GM23338 (cell line): ENCODE results near the gene PLXNC1. TPM values are rescaled to one million over a fixed set of nuclear protein-coding genes. Genes with fewer than 3 reads are reported as not detected.

Experiments used
- ATAC-seq: fragments of 200-7000 bp; cut with Tn5 transposase; 3 replicates; pipeline ENCODE4 v1.9.1; 2020
- DNase-seq: peaks from one replicate; pipeline ENCODE4 v3.0.0-alpha.2; 2015; ENCODE audit warnings: low spot score
- H2AFZ ChIP-seq: fragments of 200-600 bp; sonication (generic); 2 replicates; pipeline ENCODE4 v1.8.0; 2016; ENCODE audit warnings: antibody characterized with exemption, mild to moderate bottlenecking, moderate library complexity
- H3F3A ChIP-seq: fragments of 200-600 bp; sonication (generic); replicated peaks from 2 replicates; pipeline ENCODE4 v1.8.0; 2017; ENCODE audit warnings: antibody characterized with exemption, mixed run types, low read depth
- H3K27ac ChIP-seq: fragments of 200-600 bp; sonication (generic); 2 replicates; pipeline ENCODE4 v1.6.1; 2016; ENCODE audit warnings: low read depth
- H3K27me3 ChIP-seq: fragments of 200-600 bp; sonication (generic); 2 replicates; pipeline ENCODE4 v1.8.0; 2016; ENCODE audit warnings: mild to moderate bottlenecking, mixed run types, moderate library complexity; ENCODE audit not compliant: insufficient read depth
- H3K36me3 ChIP-seq: fragments of 200-600 bp; sonication (generic); 2 replicates; pipeline ENCODE4 v1.8.0; 2016; ENCODE audit warnings: mild to moderate bottlenecking; ENCODE audit not compliant: insufficient read depth
- H3K4me1 ChIP-seq: fragments of 200-600 bp; sonication (generic); 2 replicates; pipeline ENCODE4 v1.8.0; 2016; ENCODE audit warnings: mild to moderate bottlenecking, moderate library complexity; ENCODE audit not compliant: insufficient read depth
- H3K4me2 ChIP-seq: fragments of 200-600 bp; sonication (generic); 2 replicates; pipeline ENCODE4 v1.7.1; 2017; ENCODE audit warnings: mixed run types
- H3K4me3 ChIP-seq: fragments of 200-600 bp; sonication (generic); 2 replicates; pipeline ENCODE4 v1.6.1; 2016; ENCODE audit warnings: mixed run types
- H3K79me2 ChIP-seq: fragments of 200-600 bp; sonication (generic); replicated peaks from 2 replicates; pipeline ENCODE4 v1.8.0; 2017; ENCODE audit warnings: mild to moderate bottlenecking; ENCODE audit not compliant: insufficient read depth
- H3K9me2 ChIP-seq: fragments of 200-600 bp; sonication (generic); 2 replicates; pipeline ENCODE4 v1.8.0; 2017; ENCODE audit not compliant: insufficient read depth
- H4K20me1 ChIP-seq: fragments of 200-600 bp; sonication (generic); replicated peaks from 2 replicates; pipeline ENCODE4 v1.8.0; 2017; ENCODE audit warnings: mild to moderate bottlenecking; ENCODE audit not compliant: insufficient read depth
- H3K27ac Mint-ChIP-seq: 2 replicates; pipeline ENCODE4 v1.8.0; 2020; ENCODE audit warnings: inconsistent platforms, mild to moderate bottlenecking, moderate library complexity, mixed read lengths
- H3K27me3 Mint-ChIP-seq: 3 replicates; pipeline ENCODE4 v1.8.0; 2022; ENCODE audit warnings: low read depth, mild to moderate bottlenecking, moderate library complexity, mixed read lengths, inconsistent platforms; ENCODE audit not compliant: insufficient read depth, poor library complexity
- H3K36me3 Mint-ChIP-seq: 3 replicates; pipeline ENCODE4 v1.8.0; 2021; ENCODE audit warnings: low read depth, mild to moderate bottlenecking, inconsistent platforms, moderate library complexity, mixed read lengths
- H3K4me1 Mint-ChIP-seq: 3 replicates; pipeline ENCODE4 v1.8.0; 2020; ENCODE audit warnings: mild to moderate bottlenecking, inconsistent platforms, mixed read lengths
- H3K4me3 Mint-ChIP-seq: 3 replicates; pipeline ENCODE4 v1.8.0; 2021; ENCODE audit warnings: moderate library complexity, mild to moderate bottlenecking, inconsistent platforms, mixed read lengths
- H3K9me3 Mint-ChIP-seq: 3 replicates; pipeline ENCODE4 v1.8.0; 2020; ENCODE audit warnings: moderate library complexity, mild to moderate bottlenecking, inconsistent platforms, mixed read lengths
- CREB1 ChIP-seq: fragments of 250-450 bp; sonication (Bioruptor Pico); IDR thresholded peaks from 2 replicates; pipeline ENCODE4 v1.5.0; 2020; ENCODE audit warnings: low read depth, mild to moderate bottlenecking, moderate library complexity
- CTCF ChIP-seq, 2 experiments: fragments of 200-600 bp in 1 of 2; sonication (generic) in 1 of 2; conservative IDR thresholded peaks; 2 replicates each; pipeline versions ENCODE4 v1.5.1 to v1.6.1; 2016 to 2017; ENCODE audit warnings: antibody characterized with exemption in 2 of 2, low read depth in 2 of 2, mild to moderate bottlenecking in 2 of 2, moderate library complexity in 1 of 2
- ETS1 ChIP-seq: IDR thresholded peaks from 2 replicates; pipeline ENCODE4 v1.6.1; 2016; ENCODE audit warnings: antibody characterized with exemption
- EZH2 ChIP-seq: fragments of 200-600 bp; sonication (generic); IDR thresholded peaks from one replicate; pipeline ENCODE4 v1.8.0; 2017; ENCODE audit warnings: antibody characterized with exemption, mild to moderate bottlenecking, low read depth; ENCODE audit not compliant: unreplicated experiment
- EZH2phosphoT487 ChIP-seq: fragments of 200-600 bp; sonication (generic); IDR thresholded peaks from one replicate; pipeline ENCODE4 v1.8.1; 2018; ENCODE audit warnings: antibody characterized with exemption; ENCODE audit not compliant: unreplicated experiment
- JUNB ChIP-seq: IDR thresholded peaks from one replicate; pipeline ENCODE4 v1.6.1; 2016; ENCODE audit warnings: antibody characterized with exemption; ENCODE audit not compliant: unreplicated experiment
- NANOG ChIP-seq: IDR thresholded peaks from 2 replicates; pipeline ENCODE4 v1.6.1; 2016; ENCODE audit warnings: antibody characterized with exemption, borderline replicate concordance
- POLR2AphosphoS5 ChIP-seq: IDR thresholded peaks from 2 replicates; pipeline ENCODE4 v1.6.1; 2016; ENCODE audit warnings: antibody characterized with exemption, low read depth
- REST ChIP-seq: IDR thresholded peaks from one replicate; pipeline ENCODE4 v1.6.1; 2018; ENCODE audit warnings: antibody characterized with exemption; ENCODE audit not compliant: unreplicated experiment
- STAT1 ChIP-seq: IDR thresholded peaks from one replicate; pipeline ENCODE4 v1.6.1; 2016; ENCODE audit warnings: antibody characterized with exemption; ENCODE audit not compliant: unreplicated experiment
- ZNF114 ChIP-seq: fragments of 250-450 bp; sonication (Bioruptor Pico); IDR thresholded peaks from 2 replicates; pipeline ENCODE4 v1.5.0; 2020; ENCODE audit warnings: mild to moderate bottlenecking, moderate library complexity
- ZNF331 ChIP-seq: fragments of 250-450 bp; sonication (Bioruptor Pico); IDR thresholded peaks from 2 replicates; pipeline ENCODE4 v1.5.0; 2020; ENCODE audit warnings: low read depth, mild to moderate bottlenecking, moderate library complexity
- ZNF462 ChIP-seq: fragments of 250-450 bp; sonication (Bioruptor Pico); IDR thresholded peaks from 2 replicates; pipeline ENCODE4 v1.5.0; 2020; ENCODE audit warnings: mild to moderate bottlenecking, moderate library complexity
- polyA plus RNA-seq: library from polyadenylated mRNA; unstranded; fragments of >200 nt; fragmentation: Nextera tagmentation; extraction: Ambion mirVana; gene quantifications from 2 replicates; pipeline ENCODE4 v1.2.1, GENCODE V29; 2016
- total RNA-seq: library from RNA; depleted of rRNA; stranded (reverse); fragments of >200 nt; shearing (Covaris generic); gene quantifications from 2 replicates; pipeline ENCODE4 v1.2.3, GENCODE V29; 2014

Gene PLXNC1
- total and polyA plus RNA-seq, 2 experiments from 2014 or later, result 1.9 to 6.5 TPM

GRCh38 chr12:94172973-94173372, 24.6 kb downstream of the PLXNC1 start:
- Histone ChIP-seq H3K4me3 (no peak overlapping the region), H2AFZ (no peak overlapping the region), H3K4me1 (peaks cover 14% of the 10 kb centered on the region; the same call in 1 of the 2 replicates), H3K4me2 (no peak overlapping the region), H3K27me3 (peaks cover 90% of the 10 kb centered on the region), H3F3A (peaks cover 3% of the 10 kb centered on the region; the same call in 1 of the 2 replicates), H4K20me1 (peaks cover 11% of the 10 kb centered on the region; the same call in 1 of the 2 replicates), H3K27ac (no peak overlapping the region), H3K79me2 (no peaks in the 10 kb centered on the region), H3K9me2 (no peaks in the 10 kb centered on the region), H3K36me3 (no peaks in the 10 kb centered on the region)
- Mint-ChIP-seq H3K27me3 (peaks cover 61% of the 10 kb centered on the region), H3K4me3 (no peak overlapping the region), H3K4me1 (peaks cover 15% of the 10 kb centered on the region), H3K9me3 (no peaks in the 10 kb centered on the region; the same call in 1 of the 3 replicates), H3K27ac (no peak overlapping the region), H3K36me3 (no peaks in the 10 kb centered on the region)
- no peak for DNase-seq
- TF ChIP-seq NANOG, result no peak
- TF ChIP-seq ZNF462 (CRISPR knock-in tag), result no peak
- TF ChIP-seq EZH2phosphoT487, result no peak
- no peak for TF ChIP-seq CTCF (conservative IDR thresholded peaks at IDR 0.05; ENCODE audit: low read depth in 2 of 2)
- no peak for TF ChIP-seq ZNF331 (CRISPR knock-in tag)
- no peak for TF ChIP-seq JUNB
- TF ChIP-seq POLR2AphosphoS5, result no peak
- TF ChIP-seq CREB1, result no peak
- no peak for TF ChIP-seq STAT1
- no peak for TF ChIP-seq REST
- no peak for TF ChIP-seq ETS1
- TF ChIP-seq ZNF114 (CRISPR knock-in tag), result no peak
- TF ChIP-seq EZH2, result no peak
- ATAC-seq, result no peak
